ENCODE results near the gene TMEM63B. TPM values are rescaled to one million over a fixed set of nuclear protein-coding genes. Genes with fewer than 3 reads are reported as not detected.

The TMEM63B gene
- total RNA-seq, 2 donors from 2014 or later, result 50.9 to 113 TPM

DNA sequence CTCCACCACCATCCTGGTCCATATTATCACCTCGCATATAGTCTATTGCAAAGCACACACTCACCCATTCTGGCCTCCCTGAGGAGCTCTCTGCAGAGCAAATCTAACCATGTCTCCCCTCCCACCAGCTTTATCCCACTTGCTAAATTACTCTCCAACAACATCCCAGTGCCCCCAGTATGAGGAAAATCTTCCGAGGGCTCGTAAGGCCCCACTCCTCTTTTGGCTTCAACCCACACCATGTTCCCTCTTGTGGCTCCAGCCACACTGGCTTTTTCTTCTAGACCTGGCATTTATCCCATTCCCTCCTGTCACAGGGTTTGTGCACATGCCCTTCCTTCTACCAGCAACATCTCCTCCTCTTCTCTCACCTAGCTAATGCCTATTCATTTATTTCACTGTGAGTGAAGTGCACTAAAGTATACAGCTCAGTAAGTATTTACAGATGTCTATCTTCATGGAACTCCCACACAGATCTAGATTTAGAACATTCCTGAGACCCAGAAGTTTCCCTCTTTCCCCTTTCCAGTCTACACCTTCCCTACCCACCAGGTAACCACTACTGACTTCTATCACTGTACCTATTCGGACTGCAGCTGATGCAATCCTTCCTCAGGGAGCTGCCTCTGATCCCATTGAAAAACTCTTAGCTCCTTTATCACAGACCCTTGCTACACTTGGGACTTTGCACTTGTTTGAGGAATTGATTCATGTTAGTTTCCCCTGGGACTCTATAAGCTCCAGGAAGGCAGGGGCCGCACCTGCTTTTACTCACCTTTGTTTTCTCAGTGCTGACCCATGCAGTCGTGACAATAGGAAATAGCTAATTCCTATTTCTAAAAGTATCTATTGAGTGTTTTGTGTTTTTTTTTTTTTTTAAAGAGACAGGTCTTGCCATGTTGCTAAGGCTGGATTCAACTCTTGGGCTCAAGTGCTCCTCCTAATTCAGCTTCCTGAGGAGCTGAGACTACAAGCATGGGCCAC is 15.6 kb upstream of the TMEM63B start:
- DNase-seq (ENCODE audit: low spot score), result no peak
- H3K36me3 ChIP-seq, result peaks cover 0 to 10% of the 10 kb centered on the region in 2 donors
- H3K4me1 ChIP-seq (replicated peaks), result no peaks in the 10 kb centered on the region
- no peaks in the 10 kb centered on the region for H3K9me3 ChIP-seq
- no peak overlapping the region for H3K27ac ChIP-seq
- no peak overlapping the region for H3K4me3 ChIP-seq
- intact Hi-C loops (cut with DNase I), result no loop called here
- TF ChIP-seq, protein P1, sequence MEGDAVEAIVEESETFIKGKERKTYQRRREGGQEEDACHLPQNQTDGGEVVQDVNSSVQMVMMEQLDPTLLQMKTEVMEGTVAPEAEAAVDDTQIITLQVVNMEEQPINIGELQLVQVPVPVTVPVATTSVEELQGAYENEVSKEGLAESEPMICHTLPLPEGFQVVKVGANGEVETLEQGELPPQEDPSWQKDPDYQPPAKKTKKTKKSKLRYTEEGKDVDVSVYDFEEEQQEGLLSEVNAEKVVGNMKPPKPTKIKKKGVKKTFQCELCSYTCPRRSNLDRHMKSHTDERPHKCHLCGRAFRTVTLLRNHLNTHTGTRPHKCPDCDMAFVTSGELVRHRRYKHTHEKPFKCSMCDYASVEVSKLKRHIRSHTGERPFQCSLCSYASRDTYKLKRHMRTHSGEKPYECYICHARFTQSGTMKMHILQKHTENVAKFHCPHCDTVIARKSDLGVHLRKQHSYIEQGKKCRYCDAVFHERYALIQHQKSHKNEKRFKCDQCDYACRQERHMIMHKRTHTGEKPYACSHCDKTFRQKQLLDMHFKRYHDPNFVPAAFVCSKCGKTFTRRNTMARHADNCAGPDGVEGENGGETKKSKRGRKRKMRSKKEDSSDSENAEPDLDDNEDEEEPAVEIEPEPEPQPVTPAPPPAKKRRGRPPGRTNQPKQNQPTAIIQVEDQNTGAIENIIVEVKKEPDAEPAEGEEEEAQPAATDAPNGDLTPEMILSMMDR (IDR thresholded peaks at IDR 0.05), result no peak
- TF ChIP-seq POLR2AphosphoS5 (IDR thresholded peaks at IDR 0.05) (no peak), POLR2A (IDR thresholded peaks at IDR 0.05) (no peak)
- H3K27me3 ChIP-seq (replicated peaks; ENCODE audit: insufficient read depth), result no peaks in the 10 kb centered on the region
- 78% methylated on average over 6 of the region's 6 CpGs for WGBS

DNA sequence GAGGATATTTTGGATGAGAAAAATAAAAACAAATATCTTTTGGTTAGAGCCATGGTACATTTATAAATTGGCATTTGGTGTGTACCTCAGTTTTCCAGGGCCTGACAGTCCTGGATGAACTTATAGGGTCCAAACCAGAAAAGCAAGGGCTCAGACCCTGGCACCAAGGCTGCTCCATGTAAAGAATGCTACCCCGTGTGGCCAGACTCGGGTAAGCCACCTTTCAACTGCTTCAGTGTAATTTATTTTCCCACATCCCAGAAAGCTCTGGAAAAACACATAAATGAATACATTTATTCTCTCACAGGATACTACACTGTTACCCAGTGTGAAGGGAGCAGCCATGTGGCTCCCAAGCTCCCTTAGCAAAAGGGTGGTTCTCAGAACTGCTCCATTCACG is 13.9 kb upstream of the TMEM63B start:
- H3K36me3 ChIP-seq, result peaks cover 0 to 10% of the 10 kb centered on the region in 2 donors
- no peak for DNase-seq (ENCODE audit: low spot score)
- intact Hi-C loops (cut with DNase I), result no loop called here
- H3K4me3 ChIP-seq, result no peak overlapping the region
- TF ChIP-seq POLR2A (IDR thresholded peaks at IDR 0.05), result no peak
- TF ChIP-seq, protein P1 (IDR thresholded peaks at IDR 0.05), result peak in 1 of 4 experiments; percentile 7
- H3K4me1 ChIP-seq (replicated peaks), result no peaks in the 10 kb centered on the region
- H3K9me3 ChIP-seq, result no peaks in the 10 kb centered on the region
- 58% methylated on average over 3 of the region's 3 CpGs for WGBS
- H3K27me3 ChIP-seq (replicated peaks; ENCODE audit: insufficient read depth), result no peaks in the 10 kb centered on the region
- no peak overlapping the region for H3K27ac ChIP-seq

DNA sequence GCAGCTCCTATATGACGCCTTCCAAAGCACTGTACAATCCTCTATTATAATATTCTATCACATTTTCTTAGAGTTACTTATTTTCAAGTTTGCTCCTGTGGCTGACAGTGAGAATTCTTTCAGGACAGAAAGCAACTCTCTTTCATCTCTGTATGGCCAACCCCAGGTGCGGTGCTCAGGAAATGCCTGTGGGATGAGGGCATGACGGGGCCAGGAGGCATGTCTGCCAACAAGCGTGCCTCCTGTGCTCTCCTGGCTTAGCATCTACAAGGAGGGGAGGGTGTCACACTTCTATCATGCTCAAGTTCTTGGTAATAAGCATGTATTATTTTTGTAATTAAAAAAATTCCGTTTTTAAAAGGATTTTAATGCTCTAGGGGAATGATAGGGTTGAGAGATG is 11.5 kb upstream of the TMEM63B start:
- H3K27me3 ChIP-seq (replicated peaks; ENCODE audit: insufficient read depth), result no peaks in the 10 kb centered on the region
- H3K4me1 ChIP-seq (replicated peaks), result no peaks in the 10 kb centered on the region
- H3K4me3 ChIP-seq, result no peak overlapping the region
- intact Hi-C loops (cut with DNase I), result no loop called here
- TF ChIP-seq, protein P1 (IDR thresholded peaks at IDR 0.05), result no peak
- TF ChIP-seq POLR2AphosphoS5 (IDR thresholded peaks at IDR 0.05) (no peak), POLR2A (IDR thresholded peaks at IDR 0.05) (no peak)
- WGBS, result 60% methylated on average over 5 of the region's 5 CpGs
- no peak overlapping the region for H3K27ac ChIP-seq
- DNase-seq (ENCODE audit: low spot score), result no peak
- H3K36me3 ChIP-seq, result peaks cover 0 to 10% of the 10 kb centered on the region in 2 donors
- H3K9me3 ChIP-seq, result no peaks in the 10 kb centered on the region

DNA sequence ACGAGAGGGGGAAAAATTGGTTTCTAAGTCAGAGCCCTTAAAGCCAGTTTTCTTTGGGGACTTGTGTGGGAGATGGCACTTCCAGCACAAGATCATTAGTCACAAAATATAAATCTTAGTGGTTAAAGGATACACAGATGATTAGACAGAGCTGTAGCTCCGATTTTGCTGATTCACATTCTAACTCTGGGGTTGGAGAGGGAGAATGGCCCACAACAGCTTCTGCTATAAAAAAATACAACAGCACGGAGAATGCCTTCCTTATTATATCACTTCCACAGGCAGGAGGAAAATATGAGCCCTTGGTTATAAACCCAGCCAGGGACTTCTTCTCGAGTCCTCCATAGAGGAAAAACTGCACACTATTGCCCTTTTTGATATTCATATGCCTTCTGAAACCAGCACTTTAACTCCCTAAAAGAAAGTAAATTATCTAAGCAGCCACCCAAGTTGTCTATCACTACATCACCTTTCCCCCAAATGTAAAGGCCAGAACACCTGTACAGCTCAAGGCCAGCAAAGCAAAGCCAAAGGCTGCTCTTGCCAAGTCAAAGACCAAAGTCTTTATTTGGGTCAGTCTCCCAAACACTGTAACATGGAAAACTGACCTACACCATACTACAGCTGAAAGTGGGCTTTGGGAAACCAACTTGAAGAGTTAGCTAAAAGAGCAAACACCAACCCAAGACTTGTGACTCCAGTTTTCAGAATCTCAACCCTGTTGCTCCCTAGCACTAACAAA is 10.5 kb upstream of the TMEM63B start:
- peaks cover 0 to 10% of the 10 kb centered on the region in 2 donors for H3K36me3 ChIP-seq
- TF ChIP-seq, protein P1 (IDR thresholded peaks at IDR 0.05), result no peak
- TF ChIP-seq POLR2AphosphoS5 (IDR thresholded peaks at IDR 0.05) (no peak), POLR2A (IDR thresholded peaks at IDR 0.05) (no peak)
- intact Hi-C loops (cut with DNase I), result no loop called here
- H3K27ac ChIP-seq, result no peak overlapping the region
- WGBS, result 46% methylated on average over 4 of the region's 4 CpGs
- DNase-seq (ENCODE audit: low spot score), result no peak
- no peaks in the 10 kb centered on the region for H3K4me1 ChIP-seq (replicated peaks)
- no peaks in the 10 kb centered on the region for H3K9me3 ChIP-seq
- no peaks in the 10 kb centered on the region for H3K27me3 ChIP-seq (replicated peaks; ENCODE audit: insufficient read depth)
- no peak overlapping the region for H3K4me3 ChIP-seq

All from prostate gland (tissue), 2 donors.